Measurements from ENCODE around the gene MTHFD2L.

Gene MTHFD2L

DNA sequence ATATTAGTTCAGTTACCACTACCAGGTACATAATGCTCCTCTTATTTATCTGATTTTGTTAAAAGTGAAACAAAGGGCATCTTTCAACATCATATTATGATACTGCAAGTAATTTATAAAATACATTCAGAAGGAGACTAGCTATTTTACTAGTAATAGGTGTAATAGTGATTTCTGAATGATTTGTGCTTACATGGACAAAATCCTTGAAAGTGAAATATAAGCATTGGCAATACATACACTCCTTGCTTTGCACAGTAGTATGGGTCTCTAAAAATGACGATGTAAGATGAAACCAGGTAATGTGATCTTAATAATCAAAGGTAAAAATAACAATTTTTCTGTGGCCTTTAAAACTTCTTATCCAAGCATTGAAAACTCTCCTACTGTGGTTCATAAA lies 17.5 kb downstream of the MTHFD2L start:
- DNase-seq (ENCODE audit: insufficient read length, low spot score) (no peak), FAIRE-seq (no peak)
- TF ChIP-seq SPI1 (IDR thresholded peaks at IDR 0.05; ENCODE audit: low read depth, low read length): no peak
- TF ChIP-seq TAF1 (IDR thresholded peaks at IDR 0.05; ENCODE audit: low read depth, low read length): no peak

DNA sequence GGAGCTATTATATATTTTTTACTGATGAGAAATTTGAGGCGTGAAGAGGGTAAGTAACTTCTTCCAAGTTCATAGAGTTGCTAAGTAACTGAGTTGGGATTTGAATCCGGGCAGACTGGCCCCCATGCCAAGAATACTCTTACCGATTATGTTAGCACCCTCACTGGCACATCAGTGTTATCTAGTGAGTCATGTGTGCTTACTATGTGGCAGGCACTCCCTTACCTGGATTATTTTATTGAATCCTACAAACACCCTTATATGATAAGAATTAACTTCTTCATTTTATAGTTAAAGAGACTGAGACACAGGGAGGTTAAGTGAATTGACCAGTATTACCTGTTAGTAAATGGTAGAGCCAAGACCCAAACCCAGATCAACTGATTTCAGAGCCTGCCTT lies 20.9 kb downstream of the MTHFD2L start:
- DNase-seq (ENCODE audit: insufficient read length, low spot score): no peak
- TF ChIP-seq POU2F2 (IDR thresholded peaks at IDR 0.05; ENCODE audit: low read depth, low read length) (no peak), PAX5 (IDR thresholded peaks at IDR 0.05; ENCODE audit: insufficient read depth, low read length, severe bottlenecking) (no peak), POLR2AphosphoS5 (IDR thresholded peaks at IDR 0.05; ENCODE audit: low read depth, low read length) (no peak), POLR2A (IDR thresholded peaks at IDR 0.05; ENCODE audit: low read depth, low read length) (no peak), SPI1 (IDR thresholded peaks at IDR 0.05; ENCODE audit: low read depth, low read length) (no peak), TAF1 (IDR thresholded peaks at IDR 0.05; ENCODE audit: low read depth, low read length) (no peak)
- FAIRE-seq: no peak

DNA sequence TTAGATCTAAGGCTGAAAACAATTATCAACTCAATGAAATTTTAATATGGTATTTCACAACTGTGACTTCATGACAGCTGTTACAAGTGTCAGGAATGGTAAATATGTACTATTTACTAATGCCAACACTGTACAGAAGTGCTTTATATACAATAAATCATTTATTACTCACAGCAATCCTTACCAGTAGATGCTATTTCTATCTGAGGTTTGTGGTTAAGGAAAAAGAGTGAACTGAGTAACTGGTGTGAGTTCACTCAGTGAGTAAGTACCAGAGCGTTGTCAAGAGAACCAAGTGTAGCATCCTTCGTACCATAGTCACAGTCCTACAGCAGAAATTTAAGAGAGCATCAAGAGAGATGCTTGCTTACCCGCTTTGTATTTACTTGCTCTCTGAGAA lies 23.3 kb downstream of the MTHFD2L start:
- TF ChIP-seq POLR2A (IDR thresholded peaks at IDR 0.05; ENCODE audit: low read depth, low read length) (no peak), TAF1 (IDR thresholded peaks at IDR 0.05; ENCODE audit: low read depth, low read length) (no peak), POU2F2 (IDR thresholded peaks at IDR 0.05; ENCODE audit: low read depth, low read length) (no peak), PAX5 (IDR thresholded peaks at IDR 0.05; ENCODE audit: insufficient read depth, low read length, severe bottlenecking) (no peak), POLR2AphosphoS5 (IDR thresholded peaks at IDR 0.05; ENCODE audit: low read depth, low read length) (no peak), SPI1 (IDR thresholded peaks at IDR 0.05; ENCODE audit: low read depth, low read length) (no peak)
- DNase-seq (ENCODE audit: insufficient read length, low spot score): no peak
- peak; percentile 13 for FAIRE-seq

DNA sequence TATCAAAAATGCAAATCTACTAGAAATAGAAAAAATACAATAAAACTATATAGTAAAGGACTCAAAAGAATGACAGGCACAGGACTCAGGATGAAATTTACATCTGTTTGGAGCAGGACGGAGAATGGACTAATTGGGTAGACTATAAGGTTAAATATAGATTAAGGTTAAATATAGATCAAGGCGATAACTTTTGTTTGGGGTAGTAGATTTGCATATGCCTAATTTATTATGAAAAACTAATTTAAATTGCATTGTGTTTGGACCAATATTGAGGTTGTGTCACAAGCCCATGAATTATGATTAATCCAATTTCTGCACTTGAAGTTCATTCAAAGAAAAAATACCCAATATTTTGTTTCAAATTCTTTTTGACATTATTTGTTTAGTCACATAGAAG lies 31.0 kb downstream of the MTHFD2L start:
- DNase-seq (ENCODE audit: insufficient read length, low spot score) (no peak), FAIRE-seq (no peak)
- no peak for TF ChIP-seq POLR2AphosphoS5 (IDR thresholded peaks at IDR 0.05; ENCODE audit: low read depth, low read length)
- no peak for TF ChIP-seq POU2F2 (IDR thresholded peaks at IDR 0.05; ENCODE audit: low read depth, low read length)
- TF ChIP-seq TAF1 (IDR thresholded peaks at IDR 0.05; ENCODE audit: low read depth, low read length): no peak
- no peak for TF ChIP-seq SPI1 (IDR thresholded peaks at IDR 0.05; ENCODE audit: low read depth, low read length)
- no peak for TF ChIP-seq PAX5 (IDR thresholded peaks at IDR 0.05; ENCODE audit: insufficient read depth, low read length, severe bottlenecking)
- TF ChIP-seq POLR2A (IDR thresholded peaks at IDR 0.05; ENCODE audit: low read depth, low read length): no peak

DNA sequence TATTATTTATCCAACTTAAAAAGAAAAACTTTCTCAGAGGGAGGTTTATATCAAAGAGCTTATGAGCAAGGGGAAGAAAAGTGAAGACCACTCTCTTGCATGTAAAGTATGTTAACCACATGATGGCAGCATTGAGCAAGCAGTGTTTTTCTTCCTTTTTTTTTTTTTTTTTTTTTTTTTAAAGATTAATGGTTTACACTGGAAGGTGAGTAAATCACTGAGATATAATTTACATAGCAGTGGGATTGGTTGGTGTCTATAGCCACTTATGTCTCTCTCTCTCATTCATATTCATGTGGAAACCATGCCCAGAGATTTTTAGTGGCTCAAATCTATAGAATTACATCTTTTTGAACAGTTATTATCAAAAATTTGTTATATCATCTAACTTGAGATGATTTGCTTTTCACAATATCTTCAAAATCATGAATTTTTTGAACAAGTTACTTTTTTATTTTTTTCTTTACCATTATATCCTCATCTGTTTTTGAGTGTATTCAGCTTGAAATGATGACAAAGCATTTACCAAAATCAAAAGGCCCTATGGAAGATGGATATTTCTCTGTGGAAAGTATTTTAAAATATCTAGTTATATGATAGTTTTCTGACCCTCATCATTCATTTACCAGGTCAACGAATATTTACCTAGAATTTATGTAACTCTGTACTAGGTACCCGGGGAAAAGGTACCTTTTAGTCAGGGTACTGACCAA lies 31.6 kb downstream of the MTHFD2L start:
- FAIRE-seq (peak; percentile 52), DNase-seq (ENCODE audit: insufficient read length, low spot score) (no peak)
- TF ChIP-seq POLR2AphosphoS5 (IDR thresholded peaks at IDR 0.05; ENCODE audit: low read depth, low read length) (no peak), POU2F2 (IDR thresholded peaks at IDR 0.05; ENCODE audit: low read depth, low read length) (no peak), PAX5 (IDR thresholded peaks at IDR 0.05; ENCODE audit: insufficient read depth, low read length, severe bottlenecking) (no peak), POLR2A (IDR thresholded peaks at IDR 0.05; ENCODE audit: low read depth, low read length) (no peak), SPI1 (IDR thresholded peaks at IDR 0.05; ENCODE audit: low read depth, low read length) (no peak), TAF1 (IDR thresholded peaks at IDR 0.05; ENCODE audit: low read depth, low read length) (no peak)

DNA sequence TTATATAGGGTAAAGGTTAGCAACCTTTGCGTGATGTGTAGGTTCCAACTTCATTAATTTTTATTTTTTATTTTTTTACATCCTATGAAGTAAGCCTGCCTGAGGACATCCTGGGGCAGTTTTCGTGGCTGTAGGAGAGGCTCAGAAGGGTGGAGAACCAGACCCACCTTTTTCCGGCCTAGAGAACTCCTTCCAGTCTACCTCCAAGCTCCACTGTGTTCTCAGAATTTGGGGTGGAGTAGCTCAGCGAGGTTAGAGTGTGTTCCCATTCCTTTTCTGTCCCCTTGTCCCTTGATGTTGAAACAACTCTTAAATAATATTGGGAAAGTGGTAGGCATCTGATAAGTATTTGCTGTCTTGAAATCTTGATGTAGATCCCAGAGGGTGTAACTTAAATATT lies 32.4 kb downstream of the MTHFD2L start:
- FAIRE-seq (no peak), DNase-seq (ENCODE audit: insufficient read length, low spot score) (no peak)
- no peak for TF ChIP-seq POLR2AphosphoS5 (IDR thresholded peaks at IDR 0.05; ENCODE audit: low read depth, low read length)
- TF ChIP-seq TAF1 (IDR thresholded peaks at IDR 0.05; ENCODE audit: low read depth, low read length): no peak

DNA sequence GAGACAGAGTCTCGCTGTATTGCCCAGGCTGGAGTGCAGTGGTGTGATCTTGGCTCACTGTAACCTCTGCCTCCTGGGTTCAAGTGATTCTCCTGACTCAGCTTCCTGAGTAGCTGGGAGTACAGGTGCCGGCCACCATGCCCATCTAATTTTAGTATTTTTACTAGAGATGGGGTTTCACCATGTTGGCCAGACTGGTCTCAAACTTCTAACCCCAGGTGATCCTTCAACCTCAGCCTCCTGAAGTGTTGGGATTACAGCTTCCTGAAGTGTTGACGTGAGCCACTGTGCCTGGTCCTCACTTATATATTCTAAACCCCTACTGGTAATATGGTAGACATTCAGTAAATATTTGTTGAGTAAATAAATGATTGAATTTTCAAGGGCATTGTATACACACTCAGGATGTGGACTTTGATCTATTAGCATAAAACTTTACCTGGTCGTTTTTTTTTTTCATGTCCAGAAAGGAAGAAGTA lies 33.0 kb downstream of the MTHFD2L start:
- no peak for DNase-seq (ENCODE audit: insufficient read length, low spot score)
- no peak for FAIRE-seq
- TF ChIP-seq PAX5 (IDR thresholded peaks at IDR 0.05; ENCODE audit: insufficient read depth, low read length, severe bottlenecking) (no peak), POLR2A (IDR thresholded peaks at IDR 0.05; ENCODE audit: low read depth, low read length) (no peak), POLR2AphosphoS5 (IDR thresholded peaks at IDR 0.05; ENCODE audit: low read depth, low read length) (no peak), SPI1 (IDR thresholded peaks at IDR 0.05; ENCODE audit: low read depth, low read length) (no peak), POU2F2 (IDR thresholded peaks at IDR 0.05; ENCODE audit: low read depth, low read length) (no peak), TAF1 (IDR thresholded peaks at IDR 0.05; ENCODE audit: low read depth, low read length) (no peak)

DNA sequence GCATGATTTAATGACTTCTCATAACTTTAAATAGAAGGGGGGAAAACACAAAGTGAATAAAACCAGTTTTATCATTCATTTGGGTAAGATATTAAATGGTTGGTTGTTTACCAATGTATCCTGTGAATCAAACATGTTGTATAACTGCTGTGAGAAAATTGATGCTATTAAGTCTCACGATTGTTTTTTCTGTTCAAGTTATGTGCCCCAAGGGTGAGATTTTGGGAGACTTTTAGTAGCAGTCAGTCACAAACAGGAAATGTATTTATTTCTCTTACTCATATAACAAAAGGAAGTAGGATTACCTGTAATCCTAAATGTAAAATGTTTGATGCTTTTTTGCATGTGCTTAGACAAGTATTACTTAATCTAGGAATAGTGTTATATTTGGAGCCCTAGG lies 39.2 kb downstream of the MTHFD2L start:
- DNase-seq (ENCODE audit: insufficient read length, low spot score) (no peak), FAIRE-seq (no peak)
- TF ChIP-seq SPI1 (IDR thresholded peaks at IDR 0.05; ENCODE audit: low read depth, low read length) (no peak), POLR2A (IDR thresholded peaks at IDR 0.05; ENCODE audit: low read depth, low read length) (no peak), POU2F2 (IDR thresholded peaks at IDR 0.05; ENCODE audit: low read depth, low read length) (no peak), PAX5 (IDR thresholded peaks at IDR 0.05; ENCODE audit: insufficient read depth, low read length, severe bottlenecking) (no peak), TAF1 (IDR thresholded peaks at IDR 0.05; ENCODE audit: low read depth, low read length) (no peak), POLR2AphosphoS5 (IDR thresholded peaks at IDR 0.05; ENCODE audit: low read depth, low read length) (no peak)

DNA sequence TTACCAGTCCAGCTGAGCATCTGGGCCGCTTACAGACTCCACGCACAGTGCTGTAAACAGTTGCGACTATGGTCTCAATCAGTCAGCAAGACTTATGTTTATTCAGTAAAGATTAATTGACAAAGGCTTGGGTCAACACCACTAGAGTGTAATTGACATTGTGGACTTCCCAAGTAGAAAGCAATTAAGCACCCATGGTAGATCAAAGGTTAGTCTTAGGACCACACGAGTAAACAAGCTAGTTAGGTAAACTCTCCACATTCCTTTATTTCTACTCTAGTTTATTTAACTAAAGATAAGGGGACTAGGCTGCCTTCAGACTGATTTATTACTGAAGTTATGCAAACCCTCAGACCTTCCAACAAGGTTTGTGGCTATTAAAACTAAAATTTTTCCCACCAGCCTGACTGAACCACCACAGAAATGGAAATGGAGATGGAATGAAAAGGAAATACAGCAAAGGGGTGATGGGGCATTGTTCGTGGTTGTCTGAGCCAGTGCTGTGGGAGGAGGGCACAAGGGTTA lies 44.2 kb downstream of the MTHFD2L start:
- no peak for FAIRE-seq
- no peak for DNase-seq (ENCODE audit: insufficient read length, low spot score)

DNA sequence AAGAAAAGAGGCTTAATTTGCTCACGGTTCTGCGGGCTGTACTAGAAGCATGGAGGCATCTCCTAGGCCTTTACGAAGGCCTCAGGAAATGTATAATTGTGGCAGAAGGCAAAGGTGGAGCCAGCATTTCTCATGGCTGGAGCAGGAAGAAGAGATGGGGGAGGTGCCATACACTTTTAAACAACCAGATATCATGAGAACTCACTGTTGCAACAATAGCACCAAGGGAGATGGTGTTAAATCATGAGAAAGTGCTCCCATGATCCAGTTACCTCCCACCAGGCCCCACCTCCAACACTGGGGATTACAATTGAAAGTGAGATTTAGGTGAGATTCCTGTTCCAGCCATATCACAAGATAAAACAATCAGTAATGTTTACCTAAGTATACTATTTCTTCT lies 45.5 kb downstream of the MTHFD2L start:
- FAIRE-seq: no peak
- DNase-seq (ENCODE audit: insufficient read length, low spot score): no peak
- TF ChIP-seq POU2F2 (IDR thresholded peaks at IDR 0.05; ENCODE audit: low read depth, low read length): no peak
- no peak for TF ChIP-seq SPI1 (IDR thresholded peaks at IDR 0.05; ENCODE audit: low read depth, low read length)
- no peak for TF ChIP-seq POLR2A (IDR thresholded peaks at IDR 0.05; ENCODE audit: low read depth, low read length)
- no peak for TF ChIP-seq PAX5 (IDR thresholded peaks at IDR 0.05; ENCODE audit: insufficient read depth, low read length, severe bottlenecking)
- no peak for TF ChIP-seq POLR2AphosphoS5 (IDR thresholded peaks at IDR 0.05; ENCODE audit: low read depth, low read length)
- TF ChIP-seq TAF1 (IDR thresholded peaks at IDR 0.05; ENCODE audit: low read depth, low read length): no peak

More for the DNA sequence above, 44.2 kb downstream of the MTHFD2L start:
- TF ChIP-seq POU2F2 (IDR thresholded peaks at IDR 0.05; ENCODE audit: low read depth, low read length) (no peak), POLR2AphosphoS5 (IDR thresholded peaks at IDR 0.05; ENCODE audit: low read depth, low read length) (no peak), SPI1 (IDR thresholded peaks at IDR 0.05; ENCODE audit: low read depth, low read length) (no peak), PAX5 (IDR thresholded peaks at IDR 0.05; ENCODE audit: insufficient read depth, low read length, severe bottlenecking) (no peak), TAF1 (IDR thresholded peaks at IDR 0.05; ENCODE audit: low read depth, low read length) (no peak), POLR2A (IDR thresholded peaks at IDR 0.05; ENCODE audit: low read depth, low read length) (no peak)

Measured in GM12891 (cell line).